GM12878 (cell line): ENCODE data around the gene TSHZ2. TPM values are rescaled to one million over a fixed set of nuclear protein-coding genes. Genes with fewer than 3 reads are reported as not detected.

Source experiments
- ATAC-seq: fragments of 200-7000 bp; cut with Tn5 transposase; 3 replicates; pipeline ENCODE4 v1.9.1; 2020; ENCODE audit warnings: mild to moderate bottlenecking, moderate library complexity
- BruUV-seq: library from RNA; stranded (reverse); fragments of 400-500 nt; replicated peaks from 2 replicates; lab custom pipeline; 2021; lab: Mats Ljungman, UMichigan
- CTCF ChIA-PET: fragments of 300-600 bp; sonication (Branson Sonifier 250); formaldehyde crosslinking; extraction: SDS; loops from one replicate; lab custom pipeline; 2021; ENCODE audit warnings: inconsistent platforms; lab: Yijun Ruan, JAX
- POLR2A ChIA-PET: fragments of 350-600 bp; formaldehyde crosslinking; extraction: SDS; loops from one replicate; lab custom pipeline; 2021; ENCODE audit warnings: inconsistent platforms; lab: Charles Lee
- RAD21 ChIA-PET: fragments of 300-600 bp; sonication (Branson Sonifier 250); formaldehyde crosslinking; loops from one replicate; lab custom pipeline; 2023; ENCODE audit warnings: antibody characterized with exemption; ENCODE audit not compliant: unreplicated experiment; lab: Charles Lee
- SMC1A ChIA-PET: fragments of 300-600 bp; sonication (Branson Sonifier 250); formaldehyde crosslinking; loops from one replicate; lab custom pipeline; 2023; ENCODE audit not compliant: unreplicated experiment, uncharacterized antibody; lab: Charles Lee
- DNase-seq: peaks from one replicate; pipeline ENCODE4 v3.0.0-alpha.2; 2011; ENCODE audit warnings: low read depth, low spot score
- FAIRE-seq: peaks from 3 replicates; lab custom pipeline; 2011; peaks lifted over from hg19 to GRCh38; lab: Jason Lieb, UNC
- H2AFZ ChIP-seq: 2 replicates; pipeline ENCODE4 v1.6.0; 2011; ENCODE audit warnings: low read depth, low read length, control low read depth; ENCODE audit not compliant: control insufficient read depth
- H3K27ac ChIP-seq: 2 replicates; pipeline ENCODE4 v1.5.1; 2011; ENCODE audit warnings: control low read depth; ENCODE audit not compliant: control insufficient read depth, insufficient read depth
- H3K27me3 ChIP-seq, 2 experiments: replicated peaks in 1 of 2; 2 replicates each; pipeline versions ENCODE4 v1.6.0 to v1.6.1; 2011; ENCODE audit warnings: low read length in 1 of 2; ENCODE audit not compliant: control insufficient read depth in 2 of 2, insufficient read depth in 2 of 2
- H3K36me3 ChIP-seq, 2 experiments: 2 replicates each; pipeline ENCODE4 v1.5.1; 2011; ENCODE audit warnings: low read length in 1 of 2; ENCODE audit not compliant: control insufficient read depth in 2 of 2, insufficient read depth in 2 of 2
- H3K4me1 ChIP-seq: 2 replicates; pipeline ENCODE4 v1.6.1; 2011; ENCODE audit warnings: mild to moderate bottlenecking, low read length, moderate library complexity, mixed read lengths; ENCODE audit not compliant: control insufficient read depth, insufficient read depth
- H3K4me2 ChIP-seq: 2 replicates; pipeline ENCODE4 v1.6.0; 2011; ENCODE audit warnings: control low read depth; ENCODE audit not compliant: control insufficient read depth, insufficient read depth
- H3K4me3 ChIP-seq: fragments of 200-600 bp; sonication (generic); 2 replicates; pipeline ENCODE4 v1.5.1; 2016
- H3K79me2 ChIP-seq: 2 replicates; pipeline ENCODE4 v1.6.0; 2011; ENCODE audit warnings: low read length; ENCODE audit not compliant: control insufficient read depth, insufficient read depth
- H3K9ac ChIP-seq: 2 replicates; pipeline ENCODE4 v1.8.0; 2011; ENCODE audit warnings: low read length, control low read depth, mixed read lengths; ENCODE audit not compliant: control insufficient read depth, insufficient read depth
- H3K9me3 ChIP-seq: replicated peaks from 3 replicates; pipeline ENCODE4 v1.5.1; 2011; ENCODE audit warnings: mild to moderate bottlenecking, low read length; ENCODE audit not compliant: control insufficient read depth, insufficient read depth
- H4K20me1 ChIP-seq: 2 replicates; pipeline ENCODE4 v1.6.0; 2011; ENCODE audit not compliant: control insufficient read depth, insufficient read depth
- IRF4 ChIP-seq: IDR thresholded peaks from 2 replicates; pipeline ENCODE4 v1.6.1; 2011; ENCODE audit warnings: low read depth, low read length
- MLLT1 ChIP-seq: fragments of 450-650 bp; IDR thresholded peaks from 2 replicates; pipeline ENCODE4 v1.6.1; 2016; ENCODE audit warnings: mild to moderate bottlenecking
- MYC ChIP-seq: IDR thresholded peaks from 2 replicates; pipeline ENCODE4 v1.6.1; 2011; ENCODE audit warnings: mild to moderate bottlenecking, low read length, moderate library complexity, inconsistent platforms; ENCODE audit not compliant: insufficient read depth, insufficient replicate concordance, insufficient read length, severe bottlenecking
- NR2F1 ChIP-seq: fragments of 450-650 bp; conservative IDR thresholded peaks from 2 replicates; pipeline ENCODE4 v1.6.1; 2017; ENCODE audit warnings: mild to moderate bottlenecking
- PBX3 ChIP-seq: IDR thresholded peaks from 2 replicates; pipeline ENCODE4 v1.6.1; 2011; ENCODE audit warnings: mild to moderate bottlenecking, low read depth, low read length, moderate library complexity; ENCODE audit not compliant: insufficient replicate concordance
- RAD21 ChIP-seq: IDR thresholded peaks from 2 replicates; pipeline ENCODE4 v1.6.1; 2011; ENCODE audit warnings: mild to moderate bottlenecking, low read depth, low read length, moderate library complexity; ENCODE audit not compliant: insufficient read depth
- SP1 ChIP-seq: IDR thresholded peaks from one replicate; pipeline ENCODE4 v1.6.1; 2011; ENCODE audit warnings: low read depth, low read length
- SPI1 ChIP-seq: IDR thresholded peaks from 2 replicates; pipeline ENCODE4 v1.6.1; 2011; ENCODE audit warnings: low read depth, mild to moderate bottlenecking, low read length, moderate library complexity, borderline replicate concordance; ENCODE audit not compliant: insufficient read depth
- TAF1 ChIP-seq: IDR thresholded peaks from 2 replicates; pipeline ENCODE4 v1.6.1; 2011; ENCODE audit warnings: mild to moderate bottlenecking, low read depth, low read length, borderline replicate concordance
- YY1 ChIP-seq: IDR thresholded peaks from 2 replicates; pipeline ENCODE4 v1.6.1; 2011; ENCODE audit warnings: low read depth, mild to moderate bottlenecking, low read length
- ZNF274 ChIP-seq: IDR thresholded peaks from one replicate; pipeline ENCODE4 v1.8.0; 2011; ENCODE audit not compliant: insufficient read length, insufficient read depth
- WGBS: methylation state at CpG from one replicate; pipeline ENCODE4 v1.1.6; 2016; ENCODE audit warnings: low lambda C conversion rate; ENCODE audit not compliant: insufficient replicate concordance, insufficient coverage; ENCODE audit errors: missing lambda C conversion rate; 5-methylcytosine and 5-hydroxymethylcytosine counted together
- in situ Hi-C: fragments of 300-500 bp; cut with MboI; formaldehyde crosslinking; loops from 9 replicates; pipeline ENCODE4 v1.14.3; 2018; ENCODE audit warnings: mixed read lengths
- intact Hi-C: fragments of 100-400 bp; cut with micrococcal nuclease; formaldehyde crosslinking; loops from one replicate; pipeline ENCODE4 v1.14.2; 2022; ENCODE audit not compliant: unreplicated experiment
- polyA plus RNA-seq, 11 experiments: library from polyadenylated mRNA; depleted of rRNA in 4 of 11; unstranded in 6 of 11; stranded (reverse) in 5 of 11; fragments of >200 nt; fragmentation: Nextera tagmentation in 4 of 11; fragmentation: Illumina TruSeq in 1 of 11; extraction: Ambion mirVana in 4 of 11; extraction: Trizol in 1 of 11; gene quantifications; 1 replicate in 1 of 11; 2 replicates in 10 of 11; pipeline versions ENCODE4 v1.2.1 to v1.2.3, GENCODE V29; 2011 to 2016; ENCODE audit warnings: inconsistent platforms in 2 of 11, missing spikeins in 2 of 11, low read depth in 1 of 11
- total RNA-seq, 4 experiments: library from RNA; depleted of rRNA in 3 of 4; stranded (reverse); fragments of >200 nt in 3 of 4; fragmentation: Illumina TruSeq in 1 of 4; extraction: Trizol in 1 of 4; gene quantifications; 2 replicates each; pipeline versions ENCODE4 v1.2.1 to v1.2.3, GENCODE V29; 2013 to 2021

TSHZ2 gene
- total and polyA plus RNA-seq, 10 of the 15 experiments (the other 5 are each of a cell fraction or from before 2014, with no cell fraction given): 0.01 to 0.86 (median 0.13) TPM; not detected in 2

- no peak for FAIRE-seq
- WGBS: 68% methylated on average over 7 of the region's 7 CpGs
- no peak overlapping the region for H2AFZ ChIP-seq
- no peak for TF ChIP-seq RAD21
- TF ChIP-seq SPI1: no peak
- no peak for TF ChIP-seq MYC
- TF ChIP-seq MLLT1: no peak
- no peak for TF ChIP-seq YY1
- no peak for TF ChIP-seq NR2F1
- no peak for TF ChIP-seq SP1
- TF ChIP-seq ZNF274: no peak
- TF ChIP-seq PBX3: no peak
- TF ChIP-seq TAF1: no peak
- TF ChIP-seq IRF4: no peak
- TF ChIP-seq, all 136 proteins: peak for 0
- no peaks in the 10 kb centered on the region for H3K36me3 ChIP-seq
- H3K27me3 ChIP-seq: no peaks in the 10 kb centered on the region
- H3K4me3 ChIP-seq: no peak overlapping the region
- in situ Hi-C loops (no loop called here), intact Hi-C loops (loop anchor here (10.0 kb wide), 1 partner anchor 279 kb away; no protein-coding TSS in a partner anchor)
- H3K4me1 ChIP-seq: no peaks in the 10 kb centered on the region
- BruUV-seq: no TSS peak
- H3K27ac ChIP-seq: no peak overlapping the region
- H4K20me1 ChIP-seq: no peaks in the 10 kb centered on the region
- CTCF ChIA-PET: no interaction called here
- DNase-seq (no peak), ATAC-seq (no peak)
- RAD21 ChIA-PET: no interaction called here
- SMC1A ChIA-PET: no interaction called here
- H3K9me3 ChIP-seq: no peaks in the 10 kb centered on the region
- no peak overlapping the region for H3K4me2 ChIP-seq
- POLR2A ChIA-PET: no interaction called here
- H3K79me2 ChIP-seq: no peaks in the 10 kb centered on the region
- H3K9ac ChIP-seq: no peak overlapping the region
Measured at GRCh38 chr20:53534037-53534436, 561.9 kb downstream of the TSHZ2 start.
